ENCODE measurements around the gene NDFIP2.

NDFIP2 gene

DNA sequence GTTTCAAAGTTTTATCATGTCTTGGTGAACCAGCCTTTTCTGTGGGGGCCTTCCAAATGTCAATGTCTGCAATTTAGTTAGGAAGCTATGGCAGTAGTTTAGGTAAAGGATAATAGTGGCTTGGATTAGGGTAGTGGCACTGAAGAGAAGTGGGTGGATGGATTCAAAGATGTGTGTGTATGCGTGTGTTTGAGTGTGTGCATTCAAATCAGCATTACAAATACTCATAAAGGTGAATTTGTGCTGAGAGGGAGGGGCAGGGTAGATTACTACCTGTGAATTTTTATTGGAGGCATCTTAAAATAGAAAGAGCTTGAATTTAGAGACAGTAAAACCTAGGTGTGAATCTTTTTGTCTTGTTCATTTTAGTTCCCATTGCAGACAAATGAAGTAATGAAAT lies 16.9 kb downstream of the NDFIP2 start:
- DNase-seq, result no peak

DNA sequence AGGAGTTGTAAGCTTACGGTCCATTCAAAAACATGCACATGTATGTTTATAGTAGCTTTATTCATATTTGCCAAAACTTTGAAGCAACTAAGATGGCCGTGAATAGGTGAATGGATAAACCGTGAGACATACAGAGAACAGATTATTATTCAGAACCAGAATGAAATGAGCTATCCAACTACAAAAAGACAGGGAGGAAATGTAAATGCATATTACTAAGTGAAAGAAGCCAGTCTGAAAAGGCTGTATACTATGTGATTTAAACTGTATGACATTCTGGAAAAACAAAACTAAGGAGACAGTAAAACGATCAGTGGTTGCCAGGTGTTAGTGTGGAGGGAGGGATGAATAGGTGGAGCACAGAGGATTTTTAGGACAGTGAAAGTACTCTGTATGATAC lies 19.9 kb downstream of the NDFIP2 start:
- DNase-seq, result no peak

DNA sequence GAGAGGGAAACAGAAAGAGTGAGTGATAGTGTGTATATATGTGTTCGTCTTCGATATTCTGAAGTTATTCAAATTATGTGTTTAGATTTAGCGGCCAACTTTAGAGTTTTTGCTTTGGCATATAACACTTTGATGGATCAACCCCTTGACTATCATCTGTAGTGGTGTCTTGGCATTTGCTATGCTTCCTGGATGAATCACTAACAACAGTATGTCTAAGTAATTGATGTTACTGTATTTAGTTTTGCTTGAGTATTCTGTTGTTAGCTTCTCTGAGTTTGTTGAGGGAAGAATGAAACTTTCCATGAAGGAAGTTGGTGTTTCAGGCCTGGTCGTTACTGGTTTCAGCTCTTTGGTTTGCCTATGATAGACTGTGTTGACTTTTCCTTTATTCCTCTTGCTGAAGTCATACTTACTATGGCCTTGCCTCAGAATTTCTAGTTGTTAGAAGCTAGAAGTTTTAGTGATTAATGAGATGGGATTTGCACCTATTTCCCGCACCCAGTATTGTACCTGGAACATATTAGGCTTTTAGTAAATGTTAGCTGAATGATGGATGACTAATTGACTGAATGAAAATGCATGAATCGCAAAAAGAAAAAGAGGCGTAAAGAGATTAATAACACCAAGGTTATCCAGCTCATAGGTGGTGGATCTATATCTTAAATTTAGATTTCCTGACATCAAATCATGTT lies 20.7 kb downstream of the NDFIP2 start:
- DNase-seq, result no peak

DNA sequence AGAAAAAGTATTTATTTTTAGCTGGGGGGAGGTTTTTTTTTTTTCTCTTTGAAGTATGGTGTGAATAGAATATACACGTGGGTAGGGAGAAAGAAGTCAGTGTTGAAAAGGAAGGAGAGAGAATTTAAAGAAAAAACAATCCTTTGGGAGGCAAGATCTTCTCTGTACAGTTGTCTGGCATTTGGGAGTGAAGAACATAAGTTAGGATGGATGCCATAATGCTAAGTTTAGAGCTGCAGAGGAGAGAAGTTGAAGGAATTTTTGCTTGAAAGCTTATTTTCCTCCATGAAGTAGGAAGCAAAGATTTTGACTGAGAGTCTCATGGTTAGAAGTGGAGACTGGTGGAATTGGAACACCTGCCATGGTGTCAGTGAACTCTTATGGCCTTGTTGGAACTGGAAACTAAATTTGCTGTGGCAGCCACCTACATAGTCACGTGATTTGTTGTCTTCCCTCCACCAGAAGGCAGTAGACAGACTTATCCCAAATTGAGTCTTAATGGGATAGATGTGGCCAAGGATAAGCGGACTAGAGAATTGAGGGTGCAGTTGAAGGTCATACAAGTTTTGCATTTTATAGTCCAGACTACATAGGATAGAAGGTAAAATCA lies 22.0 kb downstream of the NDFIP2 start:
- DNase-seq, result no peak

DNA sequence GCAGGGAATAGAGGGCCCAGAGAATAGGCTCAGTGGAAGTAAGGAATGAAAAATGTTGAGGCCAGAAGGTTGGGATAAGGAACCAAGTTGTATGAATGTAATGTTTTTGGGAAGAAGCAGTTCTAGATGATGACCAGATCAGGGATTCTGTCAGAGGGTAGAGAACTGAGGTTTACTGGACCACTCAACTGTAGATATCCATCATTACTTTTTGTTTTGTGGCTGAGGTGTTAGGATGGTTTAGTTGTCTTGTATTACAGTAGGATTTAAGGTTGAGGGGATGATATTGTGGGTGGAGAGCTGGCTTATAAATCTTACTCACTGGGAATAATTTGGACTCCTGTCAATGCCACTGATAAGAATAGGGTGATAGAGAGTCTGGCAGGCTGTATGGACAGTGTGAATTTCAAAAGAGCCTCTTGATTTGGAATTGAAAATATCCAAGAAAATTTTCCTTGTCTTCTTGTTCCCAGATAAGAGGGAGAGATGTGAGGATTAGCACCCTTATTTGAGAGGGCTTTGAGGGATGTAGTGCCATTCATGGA lies 22.6 kb downstream of the NDFIP2 start:
- DNase-seq, result no peak

DNA sequence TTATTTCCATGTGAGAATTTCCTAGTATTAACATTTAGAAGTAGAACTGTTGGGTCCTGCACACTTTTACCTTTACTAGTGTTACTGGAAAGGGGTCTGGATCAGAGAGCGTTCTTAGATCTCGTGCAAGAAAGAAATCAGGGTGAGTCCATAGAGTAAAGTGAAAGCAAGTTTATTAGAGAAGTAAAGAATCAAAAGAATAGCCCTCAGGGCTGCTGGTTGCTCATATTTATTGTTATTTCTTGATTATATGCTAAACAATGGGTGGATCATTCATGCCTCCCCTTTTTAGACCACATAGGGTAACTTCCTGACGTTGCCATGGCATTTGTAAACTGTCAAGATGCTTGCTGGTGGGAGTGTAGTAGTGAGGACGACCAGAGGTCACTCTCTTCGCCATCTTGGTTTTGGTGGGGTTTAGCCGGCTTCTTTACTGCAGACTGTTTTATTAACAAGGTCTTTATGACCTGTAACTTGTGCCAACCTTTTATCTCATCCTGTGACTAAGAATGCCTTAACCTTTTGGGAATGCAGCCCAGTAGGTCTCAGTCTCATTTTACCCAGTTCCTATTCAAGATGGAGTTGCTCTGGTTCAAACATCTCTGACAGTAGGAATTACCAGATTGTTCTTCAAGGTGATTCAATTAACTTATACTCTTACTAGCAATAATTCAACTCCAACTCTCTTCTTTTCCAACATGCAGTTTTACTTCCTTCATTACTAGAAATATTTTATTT lies 27.4 kb downstream of the NDFIP2 start:
- no peak for DNase-seq

DNA sequence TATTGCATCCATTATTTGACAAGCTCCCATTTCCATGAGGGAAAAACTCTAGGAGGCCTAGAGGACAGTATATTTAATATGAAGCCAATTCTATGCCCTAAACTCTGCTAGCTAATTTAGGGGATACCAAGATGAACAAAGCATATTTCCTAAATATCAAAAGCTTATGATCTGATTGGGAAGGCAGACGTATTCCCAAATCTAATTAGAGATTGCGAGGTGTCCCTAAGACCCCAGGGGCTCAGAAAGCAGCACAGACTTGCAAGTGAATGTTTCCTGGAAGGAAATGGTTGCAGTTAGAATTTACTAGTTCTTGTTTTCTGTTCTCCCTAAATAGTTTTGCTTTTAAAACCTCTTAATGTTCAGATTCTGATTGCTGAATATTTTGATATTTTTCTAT lies 30.7 kb downstream of the NDFIP2 start:
- no peak for DNase-seq

DNA sequence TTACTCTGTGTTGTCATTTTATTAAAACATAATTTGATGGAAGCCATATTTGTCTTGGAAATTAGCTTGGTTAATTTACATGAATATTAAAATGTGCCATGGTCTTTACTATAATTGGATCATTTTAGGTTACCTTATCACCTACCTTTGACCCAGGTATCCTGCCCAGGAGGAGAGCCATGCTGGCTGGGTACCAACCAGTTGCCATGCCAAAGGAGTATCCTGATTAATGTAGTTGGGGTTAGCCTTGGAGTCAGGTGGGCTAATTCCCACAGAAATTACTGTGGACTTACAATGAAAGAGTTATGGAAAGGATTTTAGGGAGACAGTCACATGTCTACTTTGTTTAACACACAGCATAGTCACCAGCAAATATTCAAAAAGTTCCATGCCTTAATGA lies 32.0 kb downstream of the NDFIP2 start:
- no peak for DNase-seq

DNA sequence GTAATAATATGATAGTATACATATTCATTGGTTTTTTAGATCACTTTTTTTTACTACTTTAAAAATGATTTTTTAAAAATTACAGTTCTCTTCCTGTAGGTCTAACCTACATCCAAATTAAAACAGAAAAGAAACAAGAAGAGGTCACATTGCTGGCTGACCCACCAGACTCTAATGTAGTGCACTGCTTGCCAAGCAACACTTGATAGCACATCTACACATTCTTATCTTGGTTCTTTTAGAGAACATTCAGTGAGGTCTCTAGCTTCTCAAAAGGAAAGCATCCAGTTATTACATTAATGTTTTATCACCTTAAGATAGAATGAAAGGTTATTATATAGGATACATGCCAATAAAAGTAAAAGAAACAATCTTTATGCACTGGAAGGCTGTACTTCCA lies 35.6 kb downstream of the NDFIP2 start:
- DNase-seq, result no peak

DNA sequence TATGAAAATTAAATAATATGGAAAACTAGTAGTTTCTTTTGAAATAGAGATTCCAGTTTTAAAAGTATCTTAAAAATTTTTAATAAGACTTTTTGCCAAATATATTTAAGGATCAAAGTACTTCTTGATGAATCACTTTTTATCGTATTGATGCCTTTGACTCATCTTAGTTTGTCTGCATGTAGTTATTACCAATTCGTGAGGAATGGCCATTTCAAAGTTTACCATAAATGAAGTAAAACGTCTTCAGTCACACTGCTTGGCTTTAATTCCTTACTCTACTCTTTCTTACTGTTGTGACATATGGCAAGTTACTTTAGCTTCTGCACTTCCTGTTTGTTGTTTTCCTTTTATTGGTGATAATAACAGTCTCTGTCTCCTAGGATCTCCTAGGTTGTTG lies 38.3 kb downstream of the NDFIP2 start:
- DNase-seq, result no peak

DNA sequence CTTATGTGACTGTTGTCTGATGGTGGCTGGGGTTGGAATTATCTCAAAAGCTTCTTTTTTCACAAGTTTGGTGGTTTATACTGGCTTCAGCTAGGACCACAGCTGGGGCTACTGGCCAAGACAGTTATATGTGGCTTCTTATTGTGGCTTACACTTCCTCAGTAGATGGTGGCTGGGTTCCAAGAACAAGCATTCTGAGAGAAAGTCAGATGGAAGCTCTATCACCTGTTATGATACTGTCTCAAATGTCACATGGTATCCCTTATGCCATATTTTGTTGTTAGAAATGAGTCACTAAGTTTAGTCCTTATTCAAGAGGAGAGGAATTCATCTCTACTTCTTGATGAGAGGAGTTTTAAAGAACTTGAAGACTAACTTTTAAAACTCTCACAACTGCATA lies 41.6 kb downstream of the NDFIP2 start:
- no peak for DNase-seq

DNA sequence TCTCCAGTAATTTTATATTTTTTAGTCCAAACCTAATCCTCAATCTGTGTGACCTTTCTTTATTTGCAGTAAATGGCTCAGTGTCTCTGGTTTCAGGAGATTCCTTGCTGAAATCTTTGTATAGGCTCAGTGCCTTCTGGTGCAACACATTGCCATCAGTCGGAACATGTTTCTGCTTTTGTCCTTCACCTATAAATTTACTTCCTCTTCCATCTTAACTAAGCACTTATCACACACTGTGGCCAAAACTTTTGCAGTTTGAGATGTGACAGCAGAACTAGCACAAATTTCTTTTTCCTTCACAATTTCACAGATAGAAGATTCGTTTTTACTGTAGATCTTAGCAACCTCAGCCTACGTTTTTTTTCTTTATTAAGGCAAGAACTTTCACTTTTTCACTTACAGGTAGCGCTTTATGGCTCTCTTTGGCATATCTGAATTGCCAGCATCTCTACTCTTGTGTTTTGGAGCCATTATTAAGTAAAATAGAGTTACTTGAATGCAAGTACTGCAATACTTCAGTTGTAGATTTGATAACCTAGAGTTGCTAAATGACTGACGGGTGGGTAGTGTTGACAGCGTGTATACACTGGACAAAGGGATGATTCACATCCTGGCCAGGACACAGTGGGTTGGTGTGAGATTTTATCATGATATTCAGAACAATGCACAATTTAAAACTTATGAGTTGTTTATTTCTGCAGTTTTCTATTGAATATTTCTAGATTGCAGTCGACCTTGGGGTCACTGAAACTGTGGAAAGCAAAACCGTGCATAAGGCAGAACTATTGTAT lies 44.3 kb downstream of the NDFIP2 start:
- DNase-seq, result peak in 1 of 3 donors; percentile 4

DNA sequence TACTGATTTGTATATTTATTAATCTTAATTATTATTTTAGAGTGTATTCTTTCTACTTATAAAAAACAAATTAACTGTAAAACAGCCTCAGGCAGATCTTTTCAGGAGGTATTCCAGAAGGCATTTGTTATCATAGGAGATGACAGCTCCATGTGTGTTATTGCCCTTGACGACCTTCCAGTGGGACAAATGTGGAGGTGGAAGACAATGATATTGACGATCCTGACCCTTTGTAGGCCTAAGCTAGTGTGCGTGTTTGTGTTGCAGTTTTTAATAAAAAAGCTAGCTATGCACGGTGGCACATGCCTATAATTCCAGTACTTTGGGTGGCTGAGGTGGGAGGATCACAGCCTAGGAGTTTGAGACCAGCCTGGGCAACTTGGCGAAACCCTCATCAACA lies 46.7 kb downstream of the NDFIP2 start:
- DNase-seq, result no peak

DNA sequence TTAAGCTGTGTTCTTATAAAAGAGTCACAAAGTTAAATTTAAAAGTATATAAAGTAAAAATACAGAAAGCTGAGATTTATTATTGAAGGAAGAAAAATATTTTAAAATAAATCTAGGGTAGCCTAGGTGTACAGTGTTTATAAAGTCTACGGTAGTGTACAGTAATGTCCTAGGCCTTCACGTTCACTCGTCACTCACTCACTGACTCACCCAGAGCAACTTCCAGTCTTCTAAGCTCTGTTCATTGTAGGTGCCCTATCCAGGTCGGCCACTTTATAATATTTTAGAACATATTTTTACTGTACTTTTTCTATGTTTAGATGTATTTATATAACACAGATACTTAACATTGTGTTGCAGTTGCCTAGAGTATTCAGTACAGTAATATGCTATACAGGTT lies 47.4 kb downstream of the NDFIP2 start:
- DNase-seq, result no peak

DNA sequence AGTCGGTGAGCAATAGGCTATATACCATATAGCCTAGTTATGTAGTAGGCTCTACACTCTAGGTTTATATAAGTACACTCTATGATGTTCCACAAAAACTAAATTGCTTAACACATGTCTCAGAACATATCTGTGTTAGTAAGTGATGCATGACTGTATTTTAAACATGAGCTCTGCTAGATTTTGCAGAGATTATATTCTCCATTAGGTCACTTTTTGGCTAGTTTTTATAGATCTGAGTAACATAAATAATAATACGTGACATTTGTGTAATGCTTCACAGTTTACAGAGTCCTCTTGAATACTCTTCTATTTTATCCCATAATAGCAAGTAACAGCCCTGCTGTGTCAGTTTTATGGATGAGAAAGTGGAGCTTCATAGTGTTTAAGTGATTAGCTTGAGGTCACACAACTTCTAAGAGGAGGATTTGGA lies 47.8 kb downstream of the NDFIP2 start:
- no peak for DNase-seq

DNA sequence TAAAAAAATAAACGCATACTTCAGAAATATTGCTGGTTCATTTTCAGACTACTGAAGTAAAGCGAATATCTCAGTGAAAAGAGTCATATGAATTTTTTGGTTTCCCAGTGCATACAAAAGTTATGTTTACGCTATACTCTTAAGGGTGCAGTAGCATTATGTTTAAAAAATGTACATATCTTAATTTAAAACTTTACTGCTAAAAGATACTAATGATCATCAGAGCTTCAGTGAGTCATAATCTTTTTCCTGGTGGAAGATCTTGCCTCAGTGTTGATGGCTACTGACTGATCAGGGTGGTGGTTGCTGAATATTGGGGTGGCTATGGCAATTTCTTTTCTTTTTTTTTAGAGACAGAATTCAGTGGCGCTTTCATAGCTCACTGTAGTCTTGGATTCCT lies 48.9 kb downstream of the NDFIP2 start:
- no peak for DNase-seq

DNA sequence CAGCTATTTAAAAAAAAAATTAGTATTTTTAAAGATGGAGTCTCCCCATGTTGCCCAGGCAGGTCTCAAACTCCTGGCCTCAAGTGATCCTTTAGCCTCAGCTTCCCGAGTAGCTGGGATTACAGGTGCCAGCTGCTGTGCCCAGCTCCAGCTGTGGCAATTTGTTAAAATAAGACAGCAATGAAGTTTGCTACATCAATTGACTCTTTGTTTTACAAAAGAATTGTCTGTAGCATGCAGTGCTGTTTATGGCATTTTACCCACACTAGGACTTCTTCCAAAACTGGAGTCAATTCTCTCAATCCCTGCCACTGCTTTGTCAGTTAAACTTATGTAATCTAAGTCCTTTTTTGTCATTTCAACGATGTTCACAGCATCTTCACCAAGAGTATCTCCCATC lies 49.3 kb downstream of the NDFIP2 start:
- no peak for DNase-seq

DNA sequence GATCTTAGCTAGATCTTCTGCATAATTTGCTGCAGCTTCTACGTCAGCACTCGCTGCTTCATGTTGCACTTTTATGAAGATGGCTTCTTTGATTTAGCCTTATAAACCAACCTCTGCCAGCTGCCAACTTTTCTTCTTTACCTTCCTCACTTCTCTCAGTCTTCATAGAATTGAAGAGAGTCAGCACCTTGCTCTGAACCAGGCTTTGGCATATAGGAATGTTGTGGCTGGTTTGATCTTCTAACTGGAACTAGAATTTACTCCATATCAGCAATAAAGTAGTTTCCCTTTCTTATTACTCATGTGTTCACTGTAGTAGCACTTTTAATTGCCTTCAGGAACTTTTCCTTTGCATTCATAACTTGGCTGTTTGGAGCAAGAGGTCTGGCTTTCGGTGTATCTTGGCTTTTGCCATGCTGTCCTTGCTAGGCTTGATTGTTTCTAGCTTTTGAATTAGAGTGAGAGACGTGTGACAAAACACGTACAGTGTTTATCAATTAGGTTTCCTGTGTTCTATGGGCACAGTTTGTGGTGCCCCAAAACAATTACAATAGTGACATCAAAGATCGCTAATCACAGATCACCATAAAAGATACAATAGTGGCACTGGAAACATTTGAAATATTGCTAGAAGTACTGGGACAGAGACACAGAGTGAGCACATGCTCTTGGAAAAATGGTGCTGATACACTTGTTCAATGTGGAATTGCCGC lies 50.7 kb downstream of the NDFIP2 start:
- no peak for DNase-seq

DNA sequence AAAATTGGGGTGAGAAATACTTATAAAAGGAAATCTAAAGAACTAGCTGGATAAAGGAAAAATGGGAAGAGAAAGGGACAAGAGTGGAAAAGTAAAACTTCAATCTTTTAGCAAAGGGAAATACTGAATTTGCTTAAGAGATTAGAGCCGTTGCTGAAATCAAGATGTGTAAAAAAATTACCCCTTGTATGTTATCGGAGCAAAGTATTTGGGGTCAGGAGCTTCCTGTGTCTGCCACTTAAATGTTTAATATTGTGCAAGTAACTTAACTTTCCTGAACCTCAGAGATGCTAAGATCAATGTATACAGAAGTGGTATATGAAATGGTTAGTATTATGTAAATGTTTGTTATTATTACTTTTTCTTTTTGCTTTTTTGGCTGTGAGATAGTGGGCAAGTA lies 51.6 kb downstream of the NDFIP2 start:
- no peak for DNase-seq

DNA sequence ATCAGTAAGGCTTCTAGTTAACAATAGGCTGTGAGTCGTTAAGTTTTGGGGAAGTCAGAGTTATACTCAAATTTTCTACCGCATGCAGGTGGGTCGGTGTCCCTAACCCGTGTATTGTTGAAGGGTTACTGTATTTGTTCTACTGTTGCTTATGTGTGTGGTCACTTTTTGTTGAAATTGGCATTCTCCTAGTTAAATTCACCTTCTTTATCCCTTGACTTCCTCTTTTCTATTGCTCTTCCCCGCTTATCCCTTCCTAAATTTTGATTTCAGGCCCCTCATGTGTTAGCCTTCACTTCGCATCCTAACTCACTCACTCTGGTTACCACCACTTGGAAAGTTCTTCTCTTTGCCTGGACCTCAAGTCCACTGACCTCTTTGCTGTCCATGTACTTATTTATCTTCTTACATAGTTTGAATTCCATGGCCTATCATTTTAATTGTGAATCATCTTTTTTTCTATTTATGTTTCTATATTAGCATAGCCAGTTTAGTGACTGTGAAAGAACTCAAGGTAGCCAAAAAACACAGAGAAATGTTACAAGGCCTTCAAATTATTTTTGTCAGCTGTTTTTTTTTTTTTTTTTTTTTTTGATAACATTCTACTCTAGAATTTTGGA lies 52.9 kb downstream of the NDFIP2 start:
- no peak for DNase-seq

DNA sequence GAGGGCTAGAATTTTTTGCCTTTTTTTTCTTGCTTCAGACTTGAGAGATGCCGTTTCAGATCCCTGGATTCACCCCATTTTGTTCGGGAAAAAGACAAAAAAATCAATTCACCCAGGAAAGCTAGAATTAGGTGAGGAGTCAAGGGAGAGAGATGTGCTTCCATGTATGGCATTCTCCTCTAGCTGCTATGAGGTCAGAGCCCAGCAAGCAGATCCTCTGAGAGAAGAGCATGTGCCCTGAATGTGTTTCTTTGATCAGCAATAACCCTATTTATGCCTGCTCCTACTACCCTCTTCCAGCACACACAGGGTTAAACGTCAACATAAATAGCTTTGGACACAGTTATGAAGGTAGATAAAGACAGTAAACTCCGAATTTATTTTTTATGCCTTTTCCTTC lies 53.6 kb downstream of the NDFIP2 start:
- no peak for DNase-seq

DNA sequence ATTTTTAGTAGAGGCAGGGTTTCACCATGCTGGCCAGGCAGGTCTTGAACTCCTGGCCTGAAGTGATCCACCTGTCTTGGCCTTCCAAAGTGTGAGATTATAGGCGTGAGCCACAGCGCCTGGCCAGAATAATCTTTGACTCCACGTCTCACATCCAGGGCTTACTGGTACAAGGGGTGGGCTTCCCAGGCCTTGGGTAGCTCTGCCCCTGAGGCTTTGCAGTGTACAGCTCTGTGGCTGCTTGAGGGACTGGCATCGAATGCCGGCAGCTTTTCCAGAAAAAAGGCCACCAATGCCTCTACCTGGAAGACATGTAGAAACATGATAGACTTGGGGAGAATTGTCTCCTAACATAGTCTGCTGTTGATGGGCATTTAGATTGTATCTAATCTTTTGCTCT lies 57.8 kb downstream of the NDFIP2 start:
- no peak for DNase-seq
